Endothelial cell of umbilical vein (primary cell): ENCODE measurements around the gene GALK1. TPM values are rescaled to one million over a fixed set of nuclear protein-coding genes. Genes with fewer than 3 reads are reported as not detected.

Experiments used
- BruUV-seq: library from RNA; stranded (reverse); fragments of 400-500 nt; replicated peaks from 2 replicates; lab custom pipeline; 2021; lab: Mats Ljungman, UMichigan
- CTCF ChIA-PET: fragments of 300-600, 350-600 bp; sonication (Branson Sonifier 250); formaldehyde crosslinking; loops from one replicate; lab custom pipeline; 2021; ENCODE audit warnings: antibody characterized with exemption, inconsistent platforms; lab: Charles Lee
- POLR2A ChIA-PET: fragments of 300-600, 350-600 bp; sonication (Branson Sonifier 250); formaldehyde crosslinking; loops from one replicate; lab custom pipeline; 2021; ENCODE audit warnings: antibody characterized with exemption, inconsistent platforms; lab: Charles Lee
- DNase-seq: peaks from one replicate; pipeline ENCODE4 v3.0.0-alpha.2; 2011; ENCODE audit warnings: low read depth, low spot score
- FAIRE-seq: peaks from 2 replicates; lab custom pipeline; 2011; peaks lifted over from hg19 to GRCh38; lab: Jason Lieb, UNC
- H2AFZ ChIP-seq: 2 replicates; pipeline ENCODE4 v1.6.0; 2012; ENCODE audit warnings: low read depth, low read length, control low read depth, inconsistent platforms
- H3K27ac ChIP-seq: 2 replicates; pipeline ENCODE4 v1.5.1; 2011; ENCODE audit warnings: low read depth, mild to moderate bottlenecking, control low read depth, low read length, moderate library complexity; ENCODE audit not compliant: insufficient read depth
- H3K27me3 ChIP-seq, 2 experiments: 2 replicates each; pipeline versions ENCODE4 v1.6.0 to v1.6.1; 2011; ENCODE audit warnings: low read length in 2 of 2, mixed read lengths in 1 of 2; ENCODE audit not compliant: control insufficient read depth in 2 of 2, insufficient read depth in 2 of 2
- H3K36me3 ChIP-seq, 2 experiments: 2 replicates in 1 of 2; 3 replicates in 1 of 2; pipeline ENCODE4 v1.5.1; 2011; ENCODE audit warnings: low read length in 2 of 2, mild to moderate bottlenecking in 1 of 2, moderate library complexity in 1 of 2; ENCODE audit not compliant: control insufficient read depth in 2 of 2, insufficient read depth in 2 of 2; ENCODE audit errors: extremely low read depth in 1 of 2
- H3K4me1 ChIP-seq: 3 replicates; pipeline ENCODE4 v1.5.1; 2011; ENCODE audit warnings: mild to moderate bottlenecking, low read length; ENCODE audit not compliant: control insufficient read depth, insufficient read depth; ENCODE audit errors: extremely low read depth
- H3K4me2 ChIP-seq: 2 replicates; pipeline ENCODE4 v1.6.1; 2011; ENCODE audit warnings: low read length, control low read depth, mixed read lengths; ENCODE audit not compliant: insufficient read depth
- H3K4me3 ChIP-seq, 3 experiments: fragments of 200-600 bp in 1 of 3; sonication (generic), shearing (Covaris generic) in 1 of 3; replicated peaks in 1 of 3; 2 replicates each; pipeline ENCODE4 v1.5.1; 2011 to 2016; ENCODE audit warnings: control low read depth in 3 of 3, low read length in 3 of 3, mild to moderate bottlenecking in 2 of 3, inconsistent platforms in 1 of 3, low read depth in 1 of 3, moderate library complexity in 1 of 3; ENCODE audit not compliant: insufficient read depth in 1 of 3
- H3K79me2 ChIP-seq: 2 replicates; pipeline ENCODE4 v1.6.0; 2012; ENCODE audit warnings: low read length, inconsistent platforms; ENCODE audit not compliant: control insufficient read depth, insufficient read depth
- H3K9ac ChIP-seq: replicated peaks from 2 replicates; pipeline ENCODE3; 2011; ENCODE audit warnings: low read length, control low read depth; ENCODE audit not compliant: insufficient read depth; ENCODE audit errors: extremely low read depth
- H3K9me1 ChIP-seq: replicated peaks from 3 replicates; pipeline ENCODE4 v1.6.0; 2011; ENCODE audit warnings: mild to moderate bottlenecking, low read length; ENCODE audit not compliant: control insufficient read depth, insufficient read depth; ENCODE audit errors: extremely low read depth
- H3K9me3 ChIP-seq: replicated peaks from 2 replicates; pipeline ENCODE4 v1.5.1; 2012; ENCODE audit warnings: low read length, inconsistent platforms; ENCODE audit not compliant: control insufficient read depth, insufficient read depth
- H4K20me1 ChIP-seq: replicated peaks from 2 replicates; pipeline ENCODE3; 2011; ENCODE audit warnings: mild to moderate bottlenecking, low read length; ENCODE audit not compliant: control insufficient read depth, insufficient read depth; ENCODE audit errors: extremely low read depth
- EZH2 ChIP-seq: IDR thresholded peaks from 2 replicates; pipeline ENCODE4 v1.6.1; 2012; ENCODE audit warnings: borderline replicate concordance, low read depth, mild to moderate bottlenecking, moderate library complexity, low read length, inconsistent platforms; ENCODE audit not compliant: severe bottlenecking
- FOS ChIP-seq: IDR thresholded peaks from 2 replicates; pipeline ENCODE4 v1.6.1; 2011; ENCODE audit warnings: mild to moderate bottlenecking, low read length, moderate library complexity, borderline replicate concordance; ENCODE audit not compliant: insufficient read depth
- GATA2 ChIP-seq: IDR thresholded peaks from 2 replicates; pipeline ENCODE4 v1.7.0; 2011; ENCODE audit warnings: low read depth, mild to moderate bottlenecking, moderate library complexity, mixed read lengths, low read length; ENCODE audit not compliant: insufficient read length, insufficient read depth
- JUN ChIP-seq: IDR thresholded peaks from 2 replicates; pipeline ENCODE4 v1.6.1; 2011; ENCODE audit warnings: borderline replicate concordance, low read depth; ENCODE audit not compliant: insufficient read length, insufficient read depth
- MAX ChIP-seq: IDR thresholded peaks from 2 replicates; pipeline ENCODE4 v1.6.1; 2011; ENCODE audit not compliant: insufficient read depth, insufficient read length
- MYC ChIP-seq: IDR thresholded peaks from one replicate; pipeline ENCODE4 v1.6.1; 2011; ENCODE audit warnings: mild to moderate bottlenecking, low read depth, low read length
- POLR2A ChIP-seq: IDR thresholded peaks from 2 replicates; pipeline ENCODE4 v1.6.1; 2012; ENCODE audit warnings: low read depth, mild to moderate bottlenecking, control low read depth, low read length
- POLR2AphosphoS5 ChIP-seq: IDR thresholded peaks from 2 replicates; pipeline ENCODE4 v1.6.1; 2012; ENCODE audit warnings: low read depth, mild to moderate bottlenecking, control low read depth, low read length, moderate library complexity; ENCODE audit not compliant: insufficient read depth
- dilution Hi-C: fragments of 300-500 bp; cut with MboI; formaldehyde crosslinking; loops from one replicate; pipeline ENCODE4 v1.15.0; 2019; ENCODE audit warnings: low sequenced_read_pairs; ENCODE audit not compliant: extremely low pct_ligation_motif_present
- intact Hi-C: fragments of 100-400 bp; cut with micrococcal nuclease; formaldehyde crosslinking; loops from one replicate; pipeline ENCODE4 v1.10.0; 2022
- polyA plus RNA-seq, 4 experiments: library from polyadenylated mRNA; depleted of rRNA in 3 of 4; stranded (reverse) in 3 of 4; unstranded in 1 of 4; fragments of >200 nt; gene quantifications; 2 replicates each; pipeline versions ENCODE4 v1.2.1 to v1.2.3, GENCODE V29; 2011 to 2012; ENCODE audit warnings: missing spikeins in 1 of 4
- total RNA-seq: library from RNA; stranded (reverse); gene quantifications from 2 replicates; pipeline ENCODE4 v1.2.3, GENCODE V29; 2021
- TF ChIP-seq, protein P1 (sequence below), 2 donors: IDR thresholded peaks; 1 replicate in 1 of 2; 2 replicates in 1 of 2; pipeline ENCODE4 v1.5.1; 2011; ENCODE audit warnings: low read length in 2 of 2, mild to moderate bottlenecking in 2 of 2, moderate library complexity in 2 of 2, control low read depth in 1 of 2, inconsistent platforms in 1 of 2, low read depth in 1 of 2; ENCODE audit not compliant: insufficient read depth in 1 of 2; ENCODE audit errors: extremely low read depth in 1 of 2

The GALK1 gene
- total and polyA plus RNA-seq, 2 donors (not counting 3 experiments of a cell fraction or from before 2014, with no cell fraction given) = 45.8 to 63.7 TPM

- ChIA-PET POLR2A (no interaction called here), CTCF (interaction anchor here (1.0 to 1.6 kb wide), 3 partner anchors 14 to 30 kb away, joined by 3 to 4 read pairs (median 4); no protein-coding TSS in a partner anchor)
- no peak overlapping the region for H3K27ac ChIP-seq
- no peaks in the 10 kb centered on the region for H3K79me2 ChIP-seq
- no peak for FAIRE-seq
- H3K4me2 ChIP-seq = no peak overlapping the region
- H4K20me1 ChIP-seq = no peaks in the 10 kb centered on the region
- peaks cover 0 to 46% of the 10 kb centered on the region in 2 experiments for H3K36me3 ChIP-seq
- no peak for DNase-seq
- H3K9me3 ChIP-seq = no peaks in the 10 kb centered on the region
- dilution Hi-C loops (no loop called here), intact Hi-C loops (no loop called here)
- no TSS peak for BruUV-seq
- TF ChIP-seq MAX (no peak), GATA2 (no peak), JUN (no peak), POLR2AphosphoS5 (no peak), EZH2 (no peak), MYC (no peak), POLR2A (no peak), FOS (no peak)
- TF ChIP-seq, protein P1, sequence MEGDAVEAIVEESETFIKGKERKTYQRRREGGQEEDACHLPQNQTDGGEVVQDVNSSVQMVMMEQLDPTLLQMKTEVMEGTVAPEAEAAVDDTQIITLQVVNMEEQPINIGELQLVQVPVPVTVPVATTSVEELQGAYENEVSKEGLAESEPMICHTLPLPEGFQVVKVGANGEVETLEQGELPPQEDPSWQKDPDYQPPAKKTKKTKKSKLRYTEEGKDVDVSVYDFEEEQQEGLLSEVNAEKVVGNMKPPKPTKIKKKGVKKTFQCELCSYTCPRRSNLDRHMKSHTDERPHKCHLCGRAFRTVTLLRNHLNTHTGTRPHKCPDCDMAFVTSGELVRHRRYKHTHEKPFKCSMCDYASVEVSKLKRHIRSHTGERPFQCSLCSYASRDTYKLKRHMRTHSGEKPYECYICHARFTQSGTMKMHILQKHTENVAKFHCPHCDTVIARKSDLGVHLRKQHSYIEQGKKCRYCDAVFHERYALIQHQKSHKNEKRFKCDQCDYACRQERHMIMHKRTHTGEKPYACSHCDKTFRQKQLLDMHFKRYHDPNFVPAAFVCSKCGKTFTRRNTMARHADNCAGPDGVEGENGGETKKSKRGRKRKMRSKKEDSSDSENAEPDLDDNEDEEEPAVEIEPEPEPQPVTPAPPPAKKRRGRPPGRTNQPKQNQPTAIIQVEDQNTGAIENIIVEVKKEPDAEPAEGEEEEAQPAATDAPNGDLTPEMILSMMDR (IDR thresholded peaks at IDR 0.05; ENCODE audit: extremely low read depth in 1 of 2, insufficient read depth in 1 of 2, low read depth in 1 of 2, low read length in 2 of 2) = no peak
- no peaks in the 10 kb centered on the region for H3K27me3 ChIP-seq
- no peak overlapping the region for H3K9ac ChIP-seq
- no peak overlapping the region for H2AFZ ChIP-seq
- H3K9me1 ChIP-seq = no peaks in the 10 kb centered on the region
- no peak overlapping the region for H3K4me3 ChIP-seq
- H3K4me1 ChIP-seq = peaks cover 6% of the 10 kb centered on the region
Measured at GRCh38 chr17:75813081-75814020, 48.4 kb upstream of the GALK1 start.
